Fibroblast of lung (primary cell): Measurements from ENCODE around the gene AGAP6.
"Not testable (repeated sequence)": the region's sequence is repeated elsewhere in the genome, so short reads cannot be mapped to it uniquely, and the experiment has no call there.

ENCODE experiments used
- CTCF ChIP-seq, 2 donors: IDR thresholded peaks in 1 of 2; conservative IDR thresholded peaks in 1 of 2; 1 replicate in 1 of 2; 2 replicates in 1 of 2; pipeline ENCODE4 v1.5.1; 2011 to 2012; ENCODE audit warnings: low read length in 2 of 2, control low read depth in 1 of 2, inconsistent platforms in 1 of 2, low read depth in 1 of 2, mild to moderate bottlenecking in 1 of 2
- EZH2 ChIP-seq: IDR thresholded peaks from 2 replicates; pipeline ENCODE4 v1.5.1; 2012; ENCODE audit warnings: low read length, control low read depth, mild to moderate bottlenecking; ENCODE audit errors: missing control alignments

GRCh38 chr10:49977756-49978155 is 10.4 kb upstream of the AGAP6 start:
- not testable (repeated sequence) for TF ChIP-seq CTCF (conservative IDR thresholded peaks at IDR 0.05 in 1 of 2, IDR thresholded peaks at IDR 0.05 in 1 of 2; ENCODE audit: low read depth in 1 of 2, low read length in 2 of 2); EZH2
